HG02981 (cell line): ENCODE data around the gene GRIK5.

ENCODE experiments used
- ATAC-seq: cut with Tn5 transposase; IDR thresholded peaks from one replicate; pipeline ENCODE4 v1.9.1; 2021; ENCODE audit warnings: mild to moderate bottlenecking, moderate library complexity; ENCODE audit not compliant: unreplicated experiment

The GRIK5 gene

GRCh38 chr19:42076380-42076944, 6.5 kb upstream of the GRIK5 start:
- ATAC-seq: no peak

- peak; percentile 93 for ATAC-seq
These were observed 5.8 kb upstream of the GRIK5 start, which contains the start of gene ZNF574 for GRCh38 chr19:42075616-42076379. Gene ZNF574, plus strand, starts transcription at chr19:42076166. Its CDS starts 2,441 bp downstream, at chr19:42078607.

- ATAC-seq: no peak
These were observed 5.3 kb upstream of the GRIK5 start for GRCh38 chr19:42075364-42075615.

GRCh38 chr19:42074513-42075363, 4.7 kb upstream of the GRIK5 start:
- no peak for ATAC-seq

- no peak for ATAC-seq
These were observed 1.2 kb upstream of the GRIK5 start for GRCh38 chr19:42071247-42071646.

- no peak for ATAC-seq
These were observed 1.0 kb downstream of the GRIK5 start for GRCh38 chr19:42068756-42069571.

GRCh38 chr19:42068361-42068755, 1.6 kb downstream of the GRIK5 start:
- no peak for ATAC-seq

- ATAC-seq: no peak
These were observed 2.6 kb downstream of the GRIK5 start for GRCh38 chr19:42067315-42067888.

GRCh38 chr19:42066075-42066754, 3.8 kb downstream of the GRIK5 start:
- no peak for ATAC-seq

- no peak for ATAC-seq
These were observed 4.5 kb downstream of the GRIK5 start for GRCh38 chr19:42065511-42065910.

- ATAC-seq: no peak
These were observed 5.0 kb downstream of the GRIK5 start for GRCh38 chr19:42065051-42065450.

- no peak for ATAC-seq
These were observed 5.6 kb downstream of the GRIK5 start for GRCh38 chr19:42064432-42064831.

GRCh38 chr19:42062381-42062780, 7.6 kb downstream of the GRIK5 start:
- ATAC-seq: no peak

- no peak for ATAC-seq
These were observed 9.9 kb downstream of the GRIK5 start for GRCh38 chr19:42060117-42060516.

GRCh38 chr19:42059196-42059595, 10.8 kb downstream of the GRIK5 start:
- ATAC-seq: no peak

- ATAC-seq: no peak
These were observed 12.2 kb downstream of the GRIK5 start for GRCh38 chr19:42057846-42058245.

- no peak for ATAC-seq
These were observed 15.8 kb downstream of the GRIK5 start for GRCh38 chr19:42054205-42054604.

- no peak for ATAC-seq
These were observed 16.7 kb downstream of the GRIK5 start for GRCh38 chr19:42053037-42053935.

GRCh38 chr19:42052241-42052863, 17.7 kb downstream of the GRIK5 start:
- no peak for ATAC-seq
